Measurements from ENCODE around the gene ZNF80. TPM values are rescaled to one million over a fixed set of nuclear protein-coding genes. Genes with fewer than 3 reads are reported as not detected.

The ZNF80 gene
- total RNA-seq, 2 donors from 2014 or later, result 0.53 to 1.4 TPM

- H3K9me3 Mint-ChIP-seq, result no peaks in the 10 kb centered on the region
- H3K4me3 Mint-ChIP-seq, result no peak overlapping the region
- no peak for ATAC-seq (replicated peaks in 1 of 2)
- H3K4me1 Mint-ChIP-seq (ENCODE audit: low read depth), result peaks cover 11% of the 10 kb centered on the region
- DNase-seq, result no peak
- no peaks in the 10 kb centered on the region for H3K27me3 Mint-ChIP-seq (ENCODE audit: low read depth)
- H3K27ac Mint-ChIP-seq, result no peak overlapping the region
- peaks cover 6 to 11% of the 10 kb centered on the region in 2 donors for H3K36me3 Mint-ChIP-seq (ENCODE audit: insufficient read depth in 2 of 2)
Observed at GRCh38 chr3:114217266-114217665, 20.1 kb downstream of the ZNF80 start.

- ATAC-seq (replicated peaks in 1 of 2) (no peak), DNase-seq (no peak)
- Mint-ChIP-seq H3K27ac (no peak overlapping the region), H3K9me3 (no peaks in the 10 kb centered on the region), H3K4me1 (ENCODE audit: low read depth) (peaks cover 18% of the 10 kb centered on the region), H3K4me3 (no peak overlapping the region), H3K36me3 (ENCODE audit: insufficient read depth in 2 of 2) (peaks cover 4 to 10% of the 10 kb centered on the region in 2 donors), H3K27me3 (ENCODE audit: low read depth) (no peaks in the 10 kb centered on the region)
Observed at GRCh38 chr3:114216186-114216970, 21.0 kb downstream of the ZNF80 start.

- peak; percentile 52 to 56 for ATAC-seq (replicated peaks in 1 of 2)
- Mint-ChIP-seq H3K4me3 (no peak overlapping the region), H3K27me3 (ENCODE audit: low read depth) (no peaks in the 10 kb centered on the region)
Observed at GRCh38 chr3:114214542-114215341, 22.6 kb downstream of the ZNF80 start.

GRCh38 chr3:114213627-114214541 is 23.5 kb downstream of the ZNF80 start:
- Mint-ChIP-seq H3K36me3 (ENCODE audit: insufficient read depth in 2 of 2) (peaks cover 4 to 14% of the 10 kb centered on the region in 2 donors), H3K9me3 (peaks cover 0 to 3% of the 10 kb centered on the region in 2 donors), H3K4me1 (ENCODE audit: low read depth) (peaks cover 18% of the 10 kb centered on the region), H3K27ac (no peak overlapping the region), H3K4me3 (no peak overlapping the region), H3K27me3 (ENCODE audit: low read depth) (no peaks in the 10 kb centered on the region)
- peak; percentile 72 to 73 for ATAC-seq (replicated peaks in 1 of 2)
- DNase-seq, result peak; percentile 80 to 85

More at GRCh38 chr3:114214542-114215341, 22.6 kb downstream of the ZNF80 start:
- DNase-seq, result peak; percentile 56 to 61
- Mint-ChIP-seq H3K4me1 (ENCODE audit: low read depth) (peaks cover 18% of the 10 kb centered on the region), H3K36me3 (ENCODE audit: insufficient read depth in 2 of 2) (peaks cover 7 to 14% of the 10 kb centered on the region in 2 donors), H3K9me3 (peaks cover 0 to 3% of the 10 kb centered on the region in 2 donors), H3K27ac (no peak overlapping the region)

GRCh38 chr3:114213292-114213626 is 24.1 kb downstream of the ZNF80 start:
- DNase-seq (no peak), ATAC-seq (replicated peaks in 1 of 2) (no peak)
- peaks cover 0 to 3% of the 10 kb centered on the region in 2 donors for H3K9me3 Mint-ChIP-seq
- no peaks in the 10 kb centered on the region for H3K27me3 Mint-ChIP-seq (ENCODE audit: low read depth)
- peaks cover 18% of the 10 kb centered on the region for H3K4me1 Mint-ChIP-seq (ENCODE audit: low read depth)
- no peak overlapping the region for H3K27ac Mint-ChIP-seq
- peaks cover 4 to 14% of the 10 kb centered on the region in 2 donors for H3K36me3 Mint-ChIP-seq (ENCODE audit: insufficient read depth in 2 of 2)
- no peak overlapping the region for H3K4me3 Mint-ChIP-seq

GRCh38 chr3:114212646-114213045 is 24.7 kb downstream of the ZNF80 start:
- H3K27ac Mint-ChIP-seq, result no peak overlapping the region
- H3K4me1 Mint-ChIP-seq (ENCODE audit: low read depth), result peaks cover 18% of the 10 kb centered on the region
- peaks cover 0 to 3% of the 10 kb centered on the region in 2 donors for H3K9me3 Mint-ChIP-seq
- ATAC-seq (replicated peaks in 1 of 2) (no peak), DNase-seq (no peak)
- no peak overlapping the region for H3K4me3 Mint-ChIP-seq
- peaks cover 4 to 13% of the 10 kb centered on the region in 2 donors for H3K36me3 Mint-ChIP-seq (ENCODE audit: insufficient read depth in 2 of 2)
- H3K27me3 Mint-ChIP-seq (ENCODE audit: low read depth), result no peaks in the 10 kb centered on the region

- no peak overlapping the region for H3K27ac Mint-ChIP-seq
- H3K4me1 Mint-ChIP-seq (ENCODE audit: low read depth), result peaks cover 23% of the 10 kb centered on the region
- peaks cover 3 to 4% of the 10 kb centered on the region in 2 donors for H3K36me3 Mint-ChIP-seq (ENCODE audit: insufficient read depth in 2 of 2)
Observed at GRCh38 chr3:114207768-114208167, 29.6 kb downstream of the ZNF80 start.

GRCh38 chr3:114206342-114206741 is 31.0 kb downstream of the ZNF80 start:
- Mint-ChIP-seq H3K9me3 (peaks cover 0 to 3% of the 10 kb centered on the region in 2 donors), H3K27ac (no peak overlapping the region), H3K36me3 (ENCODE audit: insufficient read depth in 2 of 2) (peaks cover 3 to 4% of the 10 kb centered on the region in 2 donors), H3K4me1 (ENCODE audit: low read depth) (peaks cover 11% of the 10 kb centered on the region), H3K27me3 (ENCODE audit: low read depth) (no peaks in the 10 kb centered on the region), H3K4me3 (no peak overlapping the region)
- ATAC-seq (replicated peaks in 1 of 2), result no peak
- no peak for DNase-seq

More at GRCh38 chr3:114207768-114208167, 29.6 kb downstream of the ZNF80 start:
- DNase-seq, result no peak
- Mint-ChIP-seq H3K27me3 (ENCODE audit: low read depth) (no peaks in the 10 kb centered on the region), H3K4me3 (no peak overlapping the region), H3K9me3 (peaks cover 0 to 3% of the 10 kb centered on the region in 2 donors)
- no peak for ATAC-seq (replicated peaks in 1 of 2)

GRCh38 chr3:114205541-114205940 is 31.8 kb downstream of the ZNF80 start:
- ATAC-seq (replicated peaks in 1 of 2) (no peak), DNase-seq (no peak)
- Mint-ChIP-seq H3K4me1 (ENCODE audit: low read depth) (peaks cover 11% of the 10 kb centered on the region), H3K4me3 (no peak overlapping the region), H3K27ac (no peak overlapping the region), H3K36me3 (ENCODE audit: insufficient read depth in 2 of 2) (peaks cover 2 to 3% of the 10 kb centered on the region in 2 donors), H3K27me3 (ENCODE audit: low read depth) (no peaks in the 10 kb centered on the region), H3K9me3 (peaks cover 0 to 2% of the 10 kb centered on the region in 2 donors)

GRCh38 chr3:114194750-114195149 is 42.6 kb downstream of the ZNF80 start:
- Mint-ChIP-seq H3K4me3 (peak overlapping the region; percentile 54 to 55), H3K27ac (peak overlapping the region; percentile 75), H3K9me3 (no peaks in the 10 kb centered on the region), H3K4me1 (ENCODE audit: low read depth) (peaks cover 14% of the 10 kb centered on the region), H3K36me3 (ENCODE audit: insufficient read depth in 2 of 2) (no peaks in the 10 kb centered on the region), H3K27me3 (ENCODE audit: low read depth) (no peaks in the 10 kb centered on the region)
- DNase-seq (no peak), ATAC-seq (replicated peaks in 1 of 2) (peak; percentile 43 to 53)

GRCh38 chr3:114192136-114192535 is 45.2 kb downstream of the ZNF80 start:
- no peak for ATAC-seq (replicated peaks in 1 of 2)

GRCh38 chr3:114186501-114186900 is 50.9 kb downstream of the ZNF80 start:
- no peak for DNase-seq
- H3K4me3 Mint-ChIP-seq, result no peak overlapping the region
- ATAC-seq (replicated peaks in 1 of 2), result no peak
- no peaks in the 10 kb centered on the region for H3K4me1 Mint-ChIP-seq (ENCODE audit: low read depth)
- H3K36me3 Mint-ChIP-seq (ENCODE audit: insufficient read depth in 2 of 2), result peaks cover 7 to 11% of the 10 kb centered on the region in 2 donors
- H3K27me3 Mint-ChIP-seq (ENCODE audit: low read depth), result peaks cover under 1% of the 10 kb centered on the region
- H3K27ac Mint-ChIP-seq, result no peak overlapping the region
- peaks cover 5 to 10% of the 10 kb centered on the region in 2 donors for H3K9me3 Mint-ChIP-seq

More at GRCh38 chr3:114192136-114192535, 45.2 kb downstream of the ZNF80 start:
- no peak overlapping the region for H3K27ac Mint-ChIP-seq
- no peaks in the 10 kb centered on the region for H3K27me3 Mint-ChIP-seq (ENCODE audit: low read depth)
- H3K4me3 Mint-ChIP-seq, result no peak overlapping the region
- H3K4me1 Mint-ChIP-seq (ENCODE audit: low read depth), result peaks cover 14% of the 10 kb centered on the region
- peaks cover 0 to 1% of the 10 kb centered on the region in 2 donors for H3K9me3 Mint-ChIP-seq
- H3K36me3 Mint-ChIP-seq (ENCODE audit: insufficient read depth in 2 of 2), result peaks cover 2% of the 10 kb centered on the region in 2 donors
- DNase-seq, result no peak

All from activated T-cell treated with anti-CD3 and anti-CD28 coated beads, Interleukin-2, amount 50 U/mL, for 72 hours (primary cell).